Epidermal melanocyte (primary cell): ENCODE measurements around the gene GPR89B.
"Not testable (repeated sequence)": the region's sequence is repeated elsewhere in the genome, so short reads cannot be mapped to it uniquely, and the experiment has no call there.

Experiments
- DNase-seq: peaks from one replicate; pipeline ENCODE4 v3.0.0; 2011; ENCODE audit warnings: low spot score; ENCODE audit not compliant: insufficient read length

The GPR89B gene

DNA sequence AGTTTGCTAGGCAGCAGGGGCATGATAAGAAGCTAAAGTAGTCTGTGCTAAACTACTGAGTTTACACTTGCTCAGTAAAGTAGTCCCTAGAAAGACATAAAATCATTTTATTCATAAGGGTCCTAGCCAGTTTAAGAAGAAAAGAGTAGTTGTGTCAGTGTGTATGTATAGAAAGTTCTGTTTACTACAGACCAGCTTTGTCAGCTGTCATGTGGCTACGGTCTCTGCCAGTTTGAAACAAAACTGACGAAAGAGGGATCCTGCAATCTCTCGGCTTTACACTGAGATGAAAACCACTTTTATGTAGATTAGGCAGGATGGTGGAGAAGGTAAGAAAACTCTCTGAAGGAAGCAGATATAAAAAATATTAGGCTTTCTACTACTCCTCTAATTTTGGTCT lies 7.1 kb downstream of the GPR89B start:
- DNase-seq, result not testable (repeated sequence)

DNA sequence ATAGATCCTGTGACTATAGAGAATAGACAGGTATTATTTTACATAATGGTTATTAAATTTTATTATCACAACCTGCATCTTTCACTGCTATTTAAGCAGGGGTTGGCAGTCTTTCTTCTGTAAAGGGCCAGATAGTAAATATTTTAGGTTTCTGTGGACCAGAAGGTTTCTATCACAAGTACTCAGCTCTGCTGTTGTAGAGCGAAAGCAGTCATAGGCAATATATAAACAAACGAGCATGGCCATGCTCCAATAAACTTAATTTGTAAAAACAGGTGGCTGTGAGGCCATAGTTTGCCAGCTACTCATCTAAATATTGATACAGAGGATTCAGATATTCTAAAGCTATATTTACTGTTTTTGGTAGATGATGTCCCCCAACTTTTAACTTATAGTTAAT lies 12.2 kb downstream of the GPR89B start:
- DNase-seq, result not testable (repeated sequence)

DNA sequence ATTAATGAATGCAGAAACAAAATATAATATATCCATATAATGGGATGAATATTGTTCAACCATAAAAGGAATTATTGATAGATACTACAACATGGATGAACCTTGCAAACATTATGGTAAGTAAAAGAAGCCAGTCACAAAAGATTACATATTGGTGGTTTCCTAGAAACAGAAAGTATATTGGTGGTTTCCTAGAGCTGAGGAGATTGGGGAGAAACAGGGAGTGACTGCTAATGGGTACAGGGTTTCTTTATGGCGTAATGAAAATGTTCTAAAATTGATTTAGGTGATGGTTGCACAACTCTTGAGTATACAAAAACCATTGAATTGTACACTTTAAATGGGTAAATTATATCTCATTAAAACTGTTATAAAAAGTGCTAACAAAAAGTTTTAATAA lies 14.3 kb downstream of the GPR89B start:
- DNase-seq, result not testable (repeated sequence)

DNA sequence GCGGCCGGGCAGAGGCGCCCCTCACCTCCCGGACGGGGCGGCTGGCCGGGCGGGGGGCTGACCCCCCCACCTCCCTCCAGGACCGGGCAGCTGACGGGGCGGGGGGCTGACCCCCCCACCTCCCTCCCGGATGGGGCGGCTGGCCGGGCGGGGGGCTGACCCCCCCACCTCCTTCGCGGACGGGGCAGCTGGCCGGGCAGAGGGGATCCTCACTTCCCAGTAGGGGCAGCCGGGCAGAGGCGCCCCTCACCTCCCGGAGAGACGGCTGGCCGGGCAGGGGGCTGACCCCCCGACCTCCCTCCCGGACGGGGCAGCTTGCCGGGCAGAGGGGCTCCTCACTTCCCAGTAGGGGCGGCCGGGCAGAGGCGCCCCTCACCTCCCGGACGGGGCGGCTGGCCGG lies 21.3 kb downstream of the GPR89B start:
- not testable (repeated sequence) for DNase-seq

DNA sequence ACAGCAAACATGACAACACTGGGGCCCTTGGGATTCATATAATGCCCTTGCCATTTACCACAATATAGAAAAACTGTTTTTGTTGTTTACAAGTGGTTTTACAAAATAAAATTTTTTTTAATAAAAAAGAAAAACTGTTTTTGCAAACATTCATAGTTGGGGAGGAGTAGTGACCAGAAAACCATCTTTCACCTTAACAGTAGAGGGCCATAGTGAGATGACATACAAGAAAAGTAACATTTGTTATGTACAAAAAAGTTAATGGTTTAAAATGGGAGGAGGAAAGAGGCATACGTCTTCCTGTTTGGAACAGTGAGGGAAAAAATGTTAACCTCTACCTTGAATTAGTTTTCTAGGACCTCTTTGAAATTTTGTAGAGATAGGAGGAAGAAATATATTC lies 30.7 kb downstream of the GPR89B start:
- DNase-seq, result not testable (repeated sequence)

DNA sequence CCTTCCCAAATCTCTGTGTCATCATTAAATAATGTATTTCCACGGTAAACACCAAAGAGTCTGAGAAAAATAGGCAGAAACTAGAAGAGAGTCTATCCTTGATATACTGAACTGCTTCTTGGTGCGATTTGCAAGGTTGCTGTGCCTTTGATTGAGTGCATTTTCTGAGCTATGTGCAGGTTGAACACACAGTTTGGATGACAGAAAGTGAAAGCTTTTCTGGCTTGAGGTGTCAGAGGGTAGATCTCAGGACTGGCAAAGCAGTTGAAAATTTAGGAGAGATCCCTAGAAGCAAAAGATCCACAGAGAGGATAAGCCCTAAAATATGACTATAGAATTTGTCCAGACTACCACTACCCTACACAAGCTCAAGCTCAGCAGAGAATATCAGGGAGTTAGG lies 31.5 kb downstream of the GPR89B start:
- not testable (repeated sequence) for DNase-seq

DNA sequence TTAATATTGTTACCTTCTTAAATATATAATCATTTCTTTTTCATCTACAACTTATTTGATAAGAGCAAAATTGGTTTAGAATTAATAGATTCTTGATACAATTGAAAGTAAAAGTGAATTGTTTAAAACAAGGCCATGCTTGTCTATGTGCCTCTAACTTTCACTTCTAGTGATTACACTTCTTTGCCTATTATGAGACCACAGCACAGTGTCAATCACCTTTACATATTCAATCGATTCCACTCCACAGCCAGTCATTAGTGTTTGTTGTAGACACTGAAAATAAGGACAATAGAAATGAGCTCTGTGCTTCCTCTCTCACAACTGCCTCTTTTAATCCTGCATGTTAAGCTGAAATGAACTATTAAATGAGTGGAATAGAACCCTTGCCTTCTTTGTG lies 36.4 kb downstream of the GPR89B start:
- not testable (repeated sequence) for DNase-seq

DNA sequence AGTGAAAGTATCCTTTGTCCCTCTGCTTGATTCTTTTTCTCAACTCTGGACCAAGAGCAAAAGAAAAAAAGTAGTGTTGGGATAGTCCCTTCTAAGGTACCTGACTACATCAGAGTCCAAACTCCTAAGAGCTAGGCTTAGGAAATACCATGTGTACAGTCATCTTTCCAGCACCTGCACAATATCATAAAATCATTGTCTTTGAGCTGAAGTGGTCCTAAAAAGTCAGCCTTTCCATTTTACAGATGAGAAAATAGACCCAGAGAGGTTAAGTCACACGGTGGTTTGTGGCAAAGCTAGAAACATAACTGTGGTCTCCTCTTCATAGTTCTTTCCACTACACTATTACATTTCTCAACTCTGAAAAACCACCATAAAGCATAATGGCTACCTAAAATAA lies 38.4 kb downstream of the GPR89B start:
- not testable (repeated sequence) for DNase-seq

DNA sequence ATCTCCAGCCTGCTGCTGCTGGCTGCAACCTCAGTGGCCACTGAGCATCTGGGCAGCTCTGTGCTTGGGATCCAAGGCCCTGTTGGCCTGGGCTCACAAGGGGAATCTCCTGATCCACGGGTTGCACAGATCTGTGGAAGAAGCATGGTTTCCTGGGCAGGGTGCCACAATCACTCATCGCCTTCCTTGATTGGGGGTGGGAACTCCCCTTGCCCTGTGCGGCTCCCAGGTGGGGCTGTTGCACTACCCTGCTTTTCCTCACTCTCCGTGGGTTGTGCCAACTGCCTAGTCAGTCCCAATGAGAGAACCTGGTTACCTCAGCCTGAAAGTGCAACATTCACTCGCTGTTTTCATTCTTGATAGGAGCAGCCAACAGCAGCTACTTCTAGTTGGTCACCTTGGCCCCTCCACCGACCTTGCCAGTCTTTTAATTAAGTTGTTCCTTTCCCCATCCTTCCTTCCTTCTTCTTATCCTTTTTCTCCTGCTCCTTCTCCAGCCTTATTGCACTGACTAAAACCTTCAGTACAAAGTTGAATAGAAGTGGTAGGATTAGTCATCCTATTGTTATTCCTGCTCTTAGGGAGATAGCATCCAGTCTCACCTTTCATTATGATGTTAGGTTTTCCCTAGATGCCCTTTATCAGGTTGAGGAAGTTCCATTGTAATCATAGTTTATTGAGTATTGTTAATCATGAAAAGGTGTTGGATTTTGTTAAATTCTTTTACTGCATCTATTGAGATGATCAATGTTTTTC lies 50.9 kb downstream of the GPR89B start:
- not testable (repeated sequence) for DNase-seq

DNA sequence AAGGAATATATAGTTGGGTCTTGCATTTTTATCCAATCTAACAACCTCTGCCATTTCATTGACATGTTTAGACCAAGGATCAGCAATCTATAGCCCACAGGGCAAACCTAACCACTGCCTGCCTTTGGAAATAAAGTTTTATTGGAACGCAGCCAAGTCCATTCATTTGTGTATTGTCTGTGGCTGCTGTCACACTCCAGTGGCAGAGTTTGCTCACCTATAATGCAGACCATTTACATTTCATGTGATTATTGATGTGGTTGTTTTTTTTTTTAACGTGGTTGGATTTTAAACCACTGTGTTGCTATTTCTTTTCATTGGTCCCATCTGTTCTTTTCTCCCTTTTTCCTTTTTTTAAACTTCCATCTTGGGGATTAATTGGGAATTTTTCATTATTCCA lies 57.2 kb downstream of the GPR89B start:
- DNase-seq, result not testable (repeated sequence)

DNA sequence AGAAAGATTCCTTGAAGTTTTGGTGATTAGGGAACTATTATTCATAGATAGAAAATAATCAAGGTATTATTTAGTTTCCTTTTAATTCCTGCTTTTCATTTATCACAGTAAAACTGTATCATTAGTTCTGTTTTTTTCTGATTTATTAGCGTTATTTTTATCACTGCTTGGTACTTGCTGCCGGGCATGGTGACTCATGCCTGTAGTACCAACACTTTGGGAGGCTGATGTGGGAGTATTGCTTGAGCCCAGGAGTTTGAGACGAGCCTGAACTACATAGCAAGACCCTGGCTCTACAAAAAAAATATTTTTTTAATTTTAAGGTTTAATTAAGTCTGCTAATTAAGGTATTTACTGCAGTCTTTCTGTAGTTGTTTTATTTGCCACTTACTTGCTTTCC lies 59.7 kb downstream of the GPR89B start:
- not testable (repeated sequence) for DNase-seq

DNA sequence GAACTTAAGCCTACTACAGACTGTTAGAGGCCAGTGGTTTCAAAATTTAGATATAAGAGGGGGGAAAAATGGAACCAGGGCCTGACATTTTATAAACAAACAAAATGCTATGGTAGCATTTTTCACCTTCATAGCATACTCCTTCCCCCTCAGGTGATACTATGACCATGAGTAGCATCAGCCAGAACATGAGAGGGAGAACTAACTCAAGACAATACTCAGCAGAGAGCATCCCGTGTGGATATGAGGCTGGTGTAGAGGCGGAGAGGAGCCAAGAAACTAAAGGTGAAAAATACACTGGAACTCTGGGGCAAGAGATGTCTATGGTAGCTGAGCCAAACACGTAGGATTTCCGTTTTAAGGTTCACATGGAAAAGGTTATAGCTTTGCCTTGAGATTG lies 64.7 kb downstream of the GPR89B start:
- not testable (repeated sequence) for DNase-seq

DNA sequence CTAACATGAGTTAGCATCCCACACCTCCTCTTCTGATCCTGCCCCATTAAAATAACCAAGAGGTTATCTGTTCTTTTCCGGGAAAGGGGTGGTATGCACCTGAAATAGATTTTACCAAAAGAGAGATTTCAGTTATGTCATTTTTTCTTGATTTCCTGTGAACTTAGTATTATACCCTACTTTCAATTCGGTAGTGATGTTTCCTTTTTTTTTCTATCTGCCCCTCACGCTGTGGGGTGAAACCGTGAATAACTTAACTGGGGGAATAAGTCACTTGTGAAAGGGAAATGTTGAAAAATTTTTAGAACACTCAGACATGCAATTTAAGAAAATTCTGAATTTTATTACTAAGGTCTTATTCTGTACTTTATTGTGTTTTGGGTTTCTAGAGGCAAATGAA lies 65.2 kb downstream of the GPR89B start:
- not testable (repeated sequence) for DNase-seq

DNA sequence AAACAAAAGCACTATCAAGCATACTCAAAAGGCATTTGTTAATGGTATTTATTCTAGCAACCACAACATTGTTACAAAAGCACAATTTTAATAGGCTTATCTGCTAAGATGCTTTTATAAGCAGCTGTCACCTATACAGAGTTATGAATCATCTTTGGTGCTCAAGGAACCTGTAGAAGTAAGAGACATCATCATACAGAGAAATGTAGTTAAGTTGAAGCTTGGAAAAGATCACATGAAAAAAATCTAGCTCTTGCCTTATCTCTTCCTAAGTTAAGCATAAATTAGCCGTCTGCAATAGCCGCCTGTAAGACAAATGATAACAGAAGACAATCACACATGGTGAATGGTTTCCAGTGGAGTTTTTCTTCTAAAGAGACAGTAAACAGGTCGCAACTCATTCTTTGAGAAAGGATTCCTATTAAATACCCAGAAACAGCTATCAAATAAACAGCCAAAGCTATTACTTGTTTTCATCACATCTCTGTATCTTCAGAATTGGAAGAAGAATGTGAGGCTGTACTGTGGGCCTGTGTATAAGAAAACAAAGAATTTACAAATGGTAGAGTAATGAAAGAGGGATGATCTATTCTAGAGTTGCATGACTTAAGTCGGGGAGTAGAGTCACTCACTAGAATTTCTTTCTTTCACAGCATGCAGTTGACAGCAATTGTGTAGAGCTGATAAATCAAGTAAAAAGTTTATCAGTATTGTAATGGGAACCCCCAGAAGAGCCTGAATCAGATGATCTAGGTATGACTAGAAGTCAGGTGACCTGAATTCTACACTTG lies 65.8 kb downstream of the GPR89B start:
- DNase-seq, result not testable (repeated sequence)

DNA sequence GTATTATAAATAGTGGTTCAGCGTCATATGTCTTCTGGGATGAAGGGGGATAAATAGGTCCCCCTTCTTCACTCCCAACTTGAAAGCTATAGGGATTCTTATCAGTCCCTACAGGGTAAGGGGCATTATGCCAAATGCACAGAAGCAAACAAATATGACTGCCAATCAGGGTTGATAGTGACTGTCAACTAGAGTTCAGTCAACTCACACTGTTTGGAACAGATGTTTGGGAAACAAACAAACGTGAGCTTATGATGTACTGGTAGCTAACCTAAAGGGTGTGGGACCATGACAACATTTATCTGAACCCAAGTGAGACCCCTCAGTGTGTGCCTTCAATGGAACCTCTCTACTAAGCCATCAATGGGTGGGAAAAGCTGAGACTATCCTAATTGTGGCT lies 67.9 kb downstream of the GPR89B start:
- DNase-seq, result not testable (repeated sequence)

DNA sequence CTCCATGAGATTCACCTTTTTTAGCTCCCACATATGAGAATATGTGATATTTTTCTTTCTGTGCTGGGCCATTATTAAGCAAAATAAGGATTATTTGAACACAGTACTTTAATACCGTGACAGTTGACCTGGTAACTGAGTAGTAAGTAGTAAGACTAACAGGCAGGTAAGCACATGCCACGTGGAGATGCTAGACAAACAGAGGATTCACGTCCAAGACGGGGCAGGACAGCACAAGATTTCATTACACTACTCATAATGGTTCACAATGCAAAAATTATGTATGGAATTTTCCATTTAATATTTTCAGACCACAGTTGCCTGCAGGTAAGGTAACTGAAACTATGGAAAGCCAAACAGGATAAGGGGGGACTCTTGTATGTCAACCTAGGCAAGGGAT lies 79.5 kb downstream of the GPR89B start:
- not testable (repeated sequence) for DNase-seq

DNA sequence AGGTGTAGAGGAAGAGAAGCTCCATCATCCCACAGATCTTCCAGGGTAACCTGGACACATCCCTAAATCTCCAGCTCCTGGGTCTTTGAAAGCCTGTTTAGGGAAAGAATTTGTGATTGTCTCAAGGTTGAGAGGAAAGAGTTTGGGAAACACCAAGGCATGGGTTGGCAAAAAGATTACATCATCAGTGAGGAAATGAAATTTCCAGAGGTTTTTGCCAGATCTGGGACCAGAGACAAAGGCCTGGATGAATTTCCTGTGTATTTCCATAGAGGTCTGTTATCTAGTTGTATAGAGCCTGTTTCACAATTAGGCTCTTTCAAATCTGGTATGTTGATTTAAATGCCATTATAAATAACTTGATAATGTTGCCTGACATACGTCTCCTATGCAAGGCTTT lies 82.3 kb downstream of the GPR89B start:
- DNase-seq, result no peak

DNA sequence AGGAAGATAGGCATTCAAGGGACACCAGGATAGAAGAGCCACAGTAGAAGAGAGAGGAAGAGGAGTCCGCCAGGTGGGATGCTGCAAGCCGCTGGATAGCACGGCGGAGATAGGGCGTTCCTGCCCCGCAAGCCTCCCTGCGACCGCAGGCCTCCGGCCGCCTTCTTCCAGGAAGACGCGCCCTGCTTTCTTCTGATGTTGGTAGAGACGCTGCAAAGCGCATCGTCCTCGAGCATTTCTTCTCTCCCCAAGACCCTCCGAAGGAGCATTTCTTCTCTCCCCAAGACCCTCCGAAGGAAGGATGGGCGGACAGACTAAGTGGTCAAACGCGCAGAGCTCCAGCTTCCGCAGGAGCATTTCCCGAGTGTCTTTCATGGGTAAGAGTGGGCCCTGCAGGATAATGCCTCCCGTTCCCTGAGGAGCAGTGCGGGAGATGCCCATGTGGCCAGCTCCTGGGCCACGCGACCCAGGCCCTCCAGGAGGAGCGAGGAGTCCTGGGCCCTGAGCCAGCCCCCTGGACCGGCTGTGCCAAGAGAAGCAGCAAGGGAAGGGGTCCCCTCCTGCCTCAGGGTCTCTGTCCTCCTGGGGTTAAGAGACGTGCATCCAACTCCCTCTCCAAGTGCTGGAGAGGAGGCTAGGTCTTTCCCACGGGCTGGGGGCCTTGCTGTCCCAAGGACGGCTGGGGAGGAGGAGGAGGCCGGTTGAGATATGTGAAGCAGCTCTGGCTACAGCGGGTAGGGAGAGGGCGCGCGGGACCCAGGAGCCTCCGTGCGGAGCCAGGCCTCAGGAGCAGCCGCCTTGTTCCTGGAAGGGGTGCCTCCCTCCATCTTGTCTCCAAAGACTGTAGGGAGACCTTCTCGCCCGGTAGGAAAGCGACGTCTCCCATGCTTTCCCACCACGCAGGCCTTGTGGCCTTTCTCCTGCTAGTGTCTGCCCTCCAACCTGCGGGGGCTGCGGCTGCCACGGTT lies 85.2 kb downstream of the GPR89B start:
- not testable (repeated sequence) for DNase-seq

DNA sequence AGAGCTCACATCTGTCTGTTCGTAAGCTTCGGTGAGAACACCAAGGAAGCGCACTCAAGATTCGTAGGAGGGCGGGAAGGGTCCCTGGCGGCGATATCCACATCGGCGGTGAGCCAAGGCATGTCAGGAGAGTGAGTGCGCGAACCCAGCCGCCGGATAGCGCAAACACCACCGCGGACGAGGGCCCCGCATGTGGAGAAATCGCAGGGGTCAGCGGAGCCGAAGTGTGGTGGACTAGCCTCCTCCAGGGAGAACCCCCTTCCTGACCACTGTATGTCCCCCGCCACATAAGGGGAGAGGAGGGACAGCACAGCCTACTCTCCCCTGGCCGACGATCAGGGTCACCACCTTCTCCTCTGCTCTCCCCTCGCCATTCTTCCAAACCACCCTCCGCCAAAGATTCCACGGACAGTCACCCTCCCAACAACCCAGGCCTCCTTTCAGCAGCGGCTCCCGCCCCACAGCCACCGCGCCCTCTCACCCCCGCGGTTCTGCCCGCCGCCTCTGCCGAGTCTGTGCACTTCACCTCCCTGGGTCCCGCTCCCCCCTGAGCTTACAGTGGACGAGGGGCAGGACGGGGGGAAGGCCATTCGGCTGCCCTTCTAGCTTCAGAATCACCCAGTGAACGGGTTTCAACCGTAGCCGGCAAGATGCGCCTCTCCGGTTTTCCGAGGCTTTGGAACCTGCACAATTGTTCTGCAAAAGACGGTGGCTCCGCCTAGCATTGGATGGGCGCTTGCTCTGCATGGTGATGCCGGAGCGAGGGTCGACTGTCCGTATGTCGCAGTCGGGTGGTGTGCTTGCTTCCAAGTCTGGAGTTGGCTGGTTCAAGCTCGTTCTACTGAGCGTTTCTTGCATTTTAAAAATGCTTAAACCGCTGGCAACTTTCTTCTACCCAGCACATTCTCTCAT lies 86.3 kb downstream of the GPR89B start:
- DNase-seq, result not testable (repeated sequence)

DNA sequence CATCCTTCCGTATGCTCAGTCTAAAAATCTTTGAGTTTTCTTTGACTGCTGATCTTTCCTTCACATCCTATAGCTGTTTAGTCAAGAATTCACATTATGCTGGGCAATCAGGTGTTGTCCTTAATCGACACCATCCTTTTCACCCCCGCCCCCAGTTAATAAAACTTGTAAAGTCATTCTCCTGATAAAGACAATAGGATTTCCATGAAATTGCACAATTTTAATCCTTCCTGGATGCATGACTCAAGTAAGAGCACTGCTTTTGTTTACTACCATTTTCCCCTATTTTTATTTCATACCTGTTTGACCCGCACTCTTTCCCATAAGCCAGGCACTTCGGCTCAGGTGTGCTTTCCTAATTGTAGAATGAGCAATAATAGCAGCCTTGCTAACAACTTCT lies 96.7 kb downstream of the GPR89B start:
- DNase-seq, result not testable (repeated sequence)
